CD4-positive, alpha-beta T cell treated with Interleukin-17A for 1 hour (primary cell): ENCODE measurements around the gene TCF7L2.
A peak's percentile ranks its signal among the peaks of the same experiment; 100 is the strongest.

Experiments used
- DNase-seq: peaks from one replicate; pipeline ENCODE4 v3.0.0-alpha.2; 2020

TCF7L2 gene

GRCh38 chr10:112948196-112948595 is 1.9 kb upstream of the TCF7L2 start:
- no peak for DNase-seq

DNA sequence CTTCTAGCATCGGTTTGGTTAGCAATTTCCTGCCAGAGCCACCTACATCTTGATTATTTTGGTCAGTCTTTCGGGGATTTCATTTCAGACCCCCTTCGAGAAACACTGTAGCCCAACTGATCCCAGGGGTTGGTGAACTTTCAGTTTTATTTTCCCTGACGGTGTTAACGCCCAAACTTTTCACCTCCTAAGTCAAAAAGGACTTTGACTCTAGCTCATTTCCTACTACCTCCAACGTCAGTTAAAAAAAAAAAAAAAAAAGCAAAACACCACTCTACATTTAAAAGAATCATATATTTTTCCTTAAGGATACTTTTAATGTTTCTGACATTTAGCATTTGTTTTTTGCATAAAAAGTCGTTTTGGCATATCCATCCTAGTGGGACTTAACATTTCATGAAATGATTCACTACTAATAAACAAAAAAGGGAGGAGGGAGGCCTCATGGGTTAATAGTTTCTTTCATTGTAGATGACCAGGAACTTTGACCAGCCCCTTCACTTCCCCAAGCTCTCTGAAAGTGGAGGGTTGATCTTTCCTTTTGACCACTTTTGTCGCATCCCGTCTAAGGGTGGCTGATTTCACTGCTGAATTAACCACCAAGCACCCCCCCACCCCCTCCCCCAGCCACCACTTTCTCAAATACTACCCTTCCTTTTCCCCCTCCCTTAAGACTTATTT is 764 bp upstream of the TCF7L2 start:
- no peak for DNase-seq

- DNase-seq, result peak; percentile 28
These were observed 789 bp downstream of the TCF7L2 start for GRCh38 chr10:112950714-112951358.

GRCh38 chr10:112951359-112952281 is 1.6 kb downstream of the TCF7L2 start:
- peak; percentile 64 for DNase-seq

DNA sequence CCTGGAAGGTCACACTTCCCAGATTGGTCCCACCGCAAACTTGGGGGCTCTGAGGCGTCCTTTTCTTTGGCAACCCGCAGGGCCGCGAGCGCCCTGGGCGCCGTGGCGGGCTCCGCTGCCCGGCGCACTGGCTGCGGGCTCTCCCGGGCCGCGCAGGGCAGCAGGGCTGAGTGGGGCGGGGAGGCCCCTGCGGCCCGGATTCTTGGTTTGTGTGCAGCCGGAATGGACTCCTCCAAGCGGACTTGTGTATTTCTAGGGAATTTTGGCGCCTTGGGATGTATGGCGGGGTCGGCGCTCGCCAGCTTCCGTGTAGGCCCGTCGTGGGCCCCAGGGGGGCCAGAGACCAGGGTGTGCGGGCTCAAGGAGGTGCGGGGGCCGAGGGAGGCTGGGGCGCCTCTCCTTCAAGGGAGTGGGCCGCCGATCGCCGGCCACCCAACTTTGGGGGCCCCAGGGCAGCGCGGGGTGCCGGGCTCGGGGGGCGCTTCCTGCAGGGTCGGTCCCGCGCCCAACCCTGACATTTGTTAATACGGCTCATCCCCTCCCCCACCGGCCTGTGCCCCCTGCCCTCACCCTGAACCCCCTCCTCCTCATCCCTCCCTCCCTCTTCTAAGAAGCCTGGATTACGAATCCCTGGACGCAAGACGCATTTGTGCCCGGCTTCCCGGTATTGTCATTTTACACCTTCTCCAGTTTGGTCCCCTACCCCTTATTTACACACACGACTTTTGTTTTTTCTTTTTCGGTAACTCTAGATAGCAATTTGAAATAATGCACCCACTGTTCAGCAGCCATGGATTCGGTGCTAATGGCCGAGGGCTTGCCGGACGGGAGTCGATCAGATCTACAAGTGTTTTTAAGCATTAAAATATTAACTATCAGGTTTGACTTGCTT is 2.5 kb downstream of the TCF7L2 start:
- DNase-seq, result no peak

- no peak for DNase-seq
These were observed 3.4 kb downstream of the TCF7L2 start for GRCh38 chr10:112953174-112954159.

DNA sequence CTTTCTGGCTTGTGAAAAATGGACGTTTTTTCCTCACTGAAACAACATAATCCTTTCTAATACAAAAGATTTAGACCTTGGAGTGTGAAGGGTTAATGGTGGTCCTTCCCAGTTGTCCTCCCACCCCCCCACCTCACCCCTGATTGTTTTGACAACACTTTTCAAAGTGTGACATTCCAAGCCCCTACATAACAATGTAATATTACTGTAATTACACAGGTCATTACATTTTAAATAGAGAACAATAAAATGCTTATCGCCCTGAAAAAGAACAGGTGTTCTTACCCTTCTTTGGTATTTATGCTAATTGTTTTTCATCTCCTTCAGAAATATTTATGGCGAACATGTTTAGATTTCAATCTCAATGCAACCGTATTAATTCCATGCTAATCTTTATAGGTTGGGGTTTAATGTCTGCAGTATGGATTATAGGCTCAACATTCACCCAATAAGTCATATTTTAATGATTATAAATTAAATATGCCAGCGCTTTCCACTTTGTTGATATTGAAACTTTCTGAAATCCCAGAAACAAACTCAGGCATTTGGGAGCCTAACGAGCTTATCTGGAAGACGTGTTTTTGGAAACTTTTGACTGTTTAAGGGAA is 5.0 kb downstream of the TCF7L2 start:
- no peak for DNase-seq

DNA sequence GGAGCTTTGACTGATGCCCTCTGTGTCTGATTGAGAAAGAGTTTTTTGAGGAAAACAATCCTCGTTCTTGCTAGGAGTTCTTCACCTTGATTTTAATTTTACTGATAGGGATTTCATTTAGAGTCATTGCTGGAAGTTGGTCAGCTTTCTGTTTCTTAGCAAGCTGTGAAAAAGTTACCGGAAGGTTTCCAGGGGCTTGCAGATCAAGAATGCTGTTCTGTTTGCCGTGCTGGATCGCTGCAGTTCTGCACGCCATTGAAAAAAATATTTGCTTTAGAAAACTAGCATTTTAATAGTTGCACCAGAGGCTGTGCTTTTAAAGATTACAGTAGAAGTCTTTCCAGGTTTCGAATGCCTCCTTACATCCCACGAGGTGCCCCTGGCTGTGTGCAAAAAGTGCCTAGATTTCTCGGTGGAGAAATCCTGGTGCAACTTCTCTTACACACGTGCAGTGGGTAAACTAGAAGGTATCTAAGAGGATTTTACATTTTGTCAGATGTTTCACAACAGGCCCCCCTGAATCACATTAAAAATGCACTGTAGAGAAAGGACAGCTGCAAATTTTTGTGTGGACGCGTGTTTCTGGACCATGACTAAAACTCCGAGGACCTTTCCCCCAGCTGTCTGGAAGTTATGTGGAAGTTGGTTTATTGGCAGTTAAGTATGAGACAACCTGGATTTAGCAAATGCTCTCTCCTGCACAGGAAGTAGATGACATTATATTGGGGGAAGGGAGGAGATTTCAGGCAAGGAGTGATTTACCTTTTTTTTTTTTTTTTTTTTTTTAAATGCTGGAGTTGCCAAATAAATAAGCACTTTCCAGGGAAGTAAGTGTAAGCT is 5.8 kb downstream of the TCF7L2 start:
- no peak for DNase-seq

- DNase-seq, result no peak
These were observed 6.7 kb downstream of the TCF7L2 start for GRCh38 chr10:112956631-112957350.

- no peak for DNase-seq
These were observed 7.6 kb downstream of the TCF7L2 start for GRCh38 chr10:112957640-112958092.

DNA sequence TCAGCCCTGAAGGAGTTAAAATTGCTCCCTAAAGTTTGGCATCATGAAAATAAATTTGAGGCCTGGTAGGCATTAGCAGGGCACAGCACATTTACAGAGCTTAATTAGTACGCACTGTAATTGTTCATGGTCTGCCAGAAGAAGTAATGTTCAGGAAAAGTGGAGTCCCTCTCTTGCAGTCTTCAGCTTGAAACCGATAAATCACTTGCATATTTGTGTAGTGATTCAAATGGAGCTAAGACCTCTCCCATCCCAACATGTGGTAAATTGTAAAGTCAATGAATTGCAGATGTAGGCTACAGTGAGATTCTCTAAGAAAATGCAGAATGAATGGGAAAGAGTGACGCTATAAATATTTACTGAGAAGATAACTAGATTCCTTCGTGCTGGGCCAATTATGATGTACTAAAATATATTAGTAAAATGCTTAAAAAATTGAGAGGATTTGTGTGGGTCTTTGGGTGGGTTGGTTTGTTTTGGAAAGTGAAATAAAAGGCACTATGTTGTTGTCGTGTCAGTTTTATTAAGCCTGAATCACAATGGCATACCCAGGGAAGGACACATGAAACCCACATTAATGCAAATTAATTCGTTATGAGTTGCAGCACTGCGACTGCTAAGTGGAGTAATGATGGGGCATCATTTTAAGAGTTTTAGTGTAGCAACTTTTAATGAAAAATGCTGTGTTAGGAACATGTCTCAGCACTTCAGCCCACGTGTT is 8.4 kb downstream of the TCF7L2 start:
- DNase-seq, result no peak

DNA sequence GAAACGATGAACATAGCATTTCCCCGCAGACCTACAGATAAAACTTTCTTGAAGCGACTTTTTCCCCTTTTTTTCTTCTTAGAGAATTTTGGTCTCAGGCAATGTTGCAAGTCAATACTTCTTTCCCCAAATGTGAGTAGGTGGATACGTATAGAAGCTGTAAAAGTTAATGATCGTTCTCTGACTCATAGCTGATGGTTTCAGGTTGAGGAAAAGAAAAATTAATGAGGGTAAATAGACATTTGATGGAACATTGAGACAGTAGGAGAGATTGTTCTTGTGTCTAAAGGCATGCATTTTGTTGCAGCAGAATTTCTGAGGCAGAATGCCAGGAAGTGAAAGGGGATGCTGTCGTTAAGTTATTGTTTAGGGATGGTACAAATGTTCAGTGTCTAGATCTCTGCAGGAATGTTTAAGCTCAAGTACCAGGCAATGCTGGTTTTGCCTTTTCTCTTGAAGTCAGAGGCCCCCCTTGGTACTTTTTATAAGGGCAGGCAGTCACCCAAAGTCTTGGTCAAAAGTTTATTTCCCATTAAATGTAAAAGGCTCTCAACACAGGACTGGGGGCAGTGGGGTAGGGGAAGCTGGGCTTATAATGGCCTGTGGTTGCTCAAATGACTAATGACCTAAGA is 9.3 kb downstream of the TCF7L2 start:
- no peak for DNase-seq

DNA sequence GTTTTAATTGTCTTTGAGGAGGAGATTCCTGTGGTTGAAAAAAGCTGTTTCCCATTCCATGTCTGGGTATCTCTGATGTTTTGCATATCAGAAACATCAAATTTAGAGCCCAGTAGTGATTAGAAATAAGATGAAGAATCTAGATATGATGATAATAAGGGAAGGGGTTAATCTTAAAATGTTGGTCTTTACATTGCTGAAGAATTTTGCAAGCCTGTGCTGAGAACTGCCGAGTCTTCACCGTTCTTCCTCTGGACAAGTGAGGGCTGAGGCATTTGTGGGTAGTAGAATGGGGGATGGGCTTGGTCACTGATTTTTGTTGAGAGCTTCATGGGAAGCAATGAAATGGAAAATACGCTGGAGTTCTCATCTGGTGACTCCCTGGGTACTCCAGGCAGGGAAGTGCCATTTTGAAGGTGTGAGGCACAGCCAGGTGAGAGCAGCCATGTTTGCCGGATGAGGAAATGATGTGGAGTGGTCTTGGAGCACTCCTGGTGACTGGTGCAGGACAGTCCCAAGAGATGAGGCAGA is 10.2 kb downstream of the TCF7L2 start:
- DNase-seq, result no peak

- no peak for DNase-seq
These were observed 11.6 kb downstream of the TCF7L2 start for GRCh38 chr10:112961609-112962008.

- no peak for DNase-seq
These were observed 12.3 kb downstream of the TCF7L2 start for GRCh38 chr10:112962343-112962742.

DNA sequence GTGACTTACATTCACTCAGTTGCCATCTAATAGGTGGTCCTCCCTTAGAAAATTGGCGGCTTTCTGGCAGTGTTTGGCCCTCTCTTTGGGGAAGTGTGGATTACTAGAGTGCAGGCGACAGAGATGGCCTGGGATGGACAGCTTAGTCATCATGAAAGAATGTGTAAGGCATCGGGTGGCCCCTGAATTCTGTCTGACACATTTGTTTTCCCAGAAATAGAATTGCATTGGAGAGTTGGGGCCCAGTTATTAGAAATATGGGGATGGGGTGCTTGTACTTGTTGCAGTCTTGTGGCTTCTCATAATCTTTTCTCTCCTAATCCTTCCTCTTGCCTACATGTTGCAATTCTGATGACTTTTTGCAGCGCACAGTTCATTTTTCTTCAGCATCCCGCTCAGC is 13.8 kb downstream of the TCF7L2 start:
- no peak for DNase-seq

GRCh38 chr10:112964482-112964881 is 14.4 kb downstream of the TCF7L2 start:
- DNase-seq, result no peak
